ENCODE results near the gene ESYT2.

The ESYT2 gene

GRCh38 chr7:158734861-158735260 lies 94.4 kb downstream of the ESYT2 start:
- Histone ChIP-seq H3K27ac (no peak overlapping the region), H4K20me1 (peaks cover 2% of the 10 kb centered on the region; the same call in 1 of the 2 replicates), H3K4me1 (peaks cover 5% of the 10 kb centered on the region), H3K27me3 (no peaks in the 10 kb centered on the region), H3K9ac (no peak overlapping the region), H3K36me3 (peaks cover 93% of the 10 kb centered on the region), H3K4me2 (no peak overlapping the region), H3K4me3 (no peak overlapping the region), H3K9me3 (no peaks in the 10 kb centered on the region)
- no peak for TF ChIP-seq Cebpa-rat (IDR thresholded peaks at IDR 0.05)

- H3K9ac ChIP-seq = no peak overlapping the region
- no peaks in the 10 kb centered on the region for H3K9me3 ChIP-seq
- H4K20me1 ChIP-seq = no peaks in the 10 kb centered on the region
- H3K27me3 ChIP-seq = no peaks in the 10 kb centered on the region
- no peak overlapping the region for H3K27ac ChIP-seq
- H3K36me3 ChIP-seq = peaks cover 86% of the 10 kb centered on the region
- TF ChIP-seq Cebpa-rat (IDR thresholded peaks at IDR 0.05) = no peak
- no peaks in the 10 kb centered on the region for H3K4me1 ChIP-seq
- H3K4me3 ChIP-seq = no peak overlapping the region
- H3K4me2 ChIP-seq = no peak overlapping the region
Measured at GRCh38 chr7:158733775-158734494, 95.4 kb downstream of the ESYT2 start.

DNA sequence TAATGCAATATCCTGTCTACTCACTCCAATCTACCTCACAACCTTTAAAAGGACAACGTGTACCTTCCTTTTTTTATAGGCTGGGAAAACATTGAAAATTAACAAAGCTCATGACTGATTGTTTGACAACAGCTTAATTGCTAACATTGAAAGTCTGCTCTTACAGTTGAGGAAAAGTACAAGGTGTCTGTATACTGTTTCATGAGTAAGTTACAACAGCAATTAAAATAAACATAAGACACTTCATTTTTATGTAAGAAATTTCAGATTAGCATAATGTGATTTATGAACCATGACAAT lies 96.1 kb downstream of the ESYT2 start:
- H3K4me2 ChIP-seq = no peak overlapping the region
- no peak overlapping the region for H3K4me3 ChIP-seq
- H3K4me1 ChIP-seq = no peaks in the 10 kb centered on the region
- H4K20me1 ChIP-seq = no peaks in the 10 kb centered on the region
- no peak overlapping the region for H3K27ac ChIP-seq
- TF ChIP-seq Cebpa-rat (IDR thresholded peaks at IDR 0.05) = no peak
- no peaks in the 10 kb centered on the region for H3K9me3 ChIP-seq
- peaks cover 78% of the 10 kb centered on the region for H3K36me3 ChIP-seq
- no peak overlapping the region for H3K9ac ChIP-seq
- no peaks in the 10 kb centered on the region for H3K27me3 ChIP-seq

DNA sequence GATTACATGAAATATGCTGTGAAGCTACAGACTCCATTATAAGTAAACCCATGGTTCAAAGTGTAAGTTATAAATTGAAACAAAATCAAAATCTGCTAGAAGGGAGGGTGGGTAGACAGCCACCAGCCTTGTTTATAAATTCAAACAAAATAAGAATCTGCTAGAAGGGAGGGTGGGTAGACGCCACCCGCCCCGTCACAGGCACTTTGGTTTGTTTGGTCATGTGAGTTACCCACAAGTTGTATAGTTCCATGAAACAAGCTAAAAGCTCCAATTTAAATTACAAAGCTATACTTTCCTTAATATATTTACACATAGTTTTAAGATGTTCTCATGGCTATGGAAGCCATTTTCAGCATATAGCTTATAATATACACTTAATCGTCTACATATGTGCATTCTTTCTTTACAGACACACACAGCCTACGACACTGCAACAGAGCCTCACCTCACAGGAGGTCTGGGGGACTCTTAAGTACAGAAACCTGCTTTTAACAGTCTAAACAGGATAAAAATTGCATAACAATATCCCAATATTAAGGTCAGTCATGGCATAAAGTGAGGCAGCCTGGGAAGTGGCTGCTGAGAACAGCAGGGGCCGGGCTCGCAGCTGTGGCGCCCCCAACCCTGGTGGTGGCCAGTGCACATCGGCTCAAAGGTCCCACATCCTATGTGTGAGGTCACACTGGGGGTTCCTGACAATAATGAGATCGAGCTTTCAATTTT lies 96.7 kb downstream of the ESYT2 start:
- no peak overlapping the region for H3K9ac ChIP-seq
- no peak overlapping the region for H3K4me3 ChIP-seq
- H3K4me2 ChIP-seq = no peak overlapping the region
- peaks cover 73% of the 10 kb centered on the region for H3K36me3 ChIP-seq
- no peaks in the 10 kb centered on the region for H3K27me3 ChIP-seq
- H3K27ac ChIP-seq = no peak overlapping the region
- TF ChIP-seq Cebpa-rat (IDR thresholded peaks at IDR 0.05) = no peak
- H3K9me3 ChIP-seq = no peaks in the 10 kb centered on the region
- H3K4me1 ChIP-seq = no peaks in the 10 kb centered on the region
- H4K20me1 ChIP-seq = no peaks in the 10 kb centered on the region

DNA sequence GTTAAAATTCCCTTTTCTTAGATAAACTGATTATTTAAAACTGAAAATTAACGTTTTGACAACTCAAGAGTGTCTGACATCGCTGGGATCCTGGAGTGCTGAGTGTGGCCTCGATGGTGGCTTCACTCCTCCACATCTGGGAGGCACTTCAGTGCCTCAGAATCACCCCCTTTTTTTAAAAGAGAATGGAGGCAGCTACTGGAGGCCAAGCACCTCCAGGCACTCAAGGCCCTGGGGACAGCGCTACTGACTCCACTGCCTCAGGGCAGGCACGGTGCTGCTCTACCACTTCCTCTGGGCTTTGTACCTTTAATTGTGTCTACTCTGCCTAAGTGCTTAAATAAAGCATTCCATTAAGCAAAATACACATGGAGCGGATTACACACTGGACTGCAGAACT lies 97.5 kb downstream of the ESYT2 start:
- TF ChIP-seq Cebpa-rat (IDR thresholded peaks at IDR 0.05) = no peak
- peaks cover 64% of the 10 kb centered on the region for H3K36me3 ChIP-seq
- H4K20me1 ChIP-seq = no peaks in the 10 kb centered on the region
- no peaks in the 10 kb centered on the region for H3K9me3 ChIP-seq
- H3K4me1 ChIP-seq = no peaks in the 10 kb centered on the region
- no peak overlapping the region for H3K27ac ChIP-seq
- H3K4me3 ChIP-seq = no peak overlapping the region
- H3K9ac ChIP-seq = no peak overlapping the region
- H3K27me3 ChIP-seq = no peaks in the 10 kb centered on the region
- H3K4me2 ChIP-seq = no peak overlapping the region

- no peaks in the 10 kb centered on the region for H3K9me3 ChIP-seq
- H3K4me3 ChIP-seq = no peak overlapping the region
- H3K4me2 ChIP-seq = no peak overlapping the region
- H4K20me1 ChIP-seq = no peaks in the 10 kb centered on the region
- H3K9ac ChIP-seq = no peak overlapping the region
- no peaks in the 10 kb centered on the region for H3K27me3 ChIP-seq
- H3K27ac ChIP-seq = no peak overlapping the region
- peaks cover 54% of the 10 kb centered on the region for H3K36me3 ChIP-seq
- no peak for TF ChIP-seq Cebpa-rat (IDR thresholded peaks at IDR 0.05)
- no peaks in the 10 kb centered on the region for H3K4me1 ChIP-seq
Measured at GRCh38 chr7:158730383-158731346, 98.6 kb downstream of the ESYT2 start.

- TF ChIP-seq Cebpa-rat (IDR thresholded peaks at IDR 0.05) = no peak
- Histone ChIP-seq H3K4me2 (no peak overlapping the region), H3K27me3 (no peaks in the 10 kb centered on the region), H3K9me3 (no peaks in the 10 kb centered on the region), H4K20me1 (no peaks in the 10 kb centered on the region), H3K27ac (no peak overlapping the region), H3K4me3 (no peak overlapping the region), H3K9ac (no peak overlapping the region), H3K4me1 (no peaks in the 10 kb centered on the region), H3K36me3 (peaks cover 46% of the 10 kb centered on the region)
Measured at GRCh38 chr7:158729646-158730382, 99.5 kb downstream of the ESYT2 start.

DNA sequence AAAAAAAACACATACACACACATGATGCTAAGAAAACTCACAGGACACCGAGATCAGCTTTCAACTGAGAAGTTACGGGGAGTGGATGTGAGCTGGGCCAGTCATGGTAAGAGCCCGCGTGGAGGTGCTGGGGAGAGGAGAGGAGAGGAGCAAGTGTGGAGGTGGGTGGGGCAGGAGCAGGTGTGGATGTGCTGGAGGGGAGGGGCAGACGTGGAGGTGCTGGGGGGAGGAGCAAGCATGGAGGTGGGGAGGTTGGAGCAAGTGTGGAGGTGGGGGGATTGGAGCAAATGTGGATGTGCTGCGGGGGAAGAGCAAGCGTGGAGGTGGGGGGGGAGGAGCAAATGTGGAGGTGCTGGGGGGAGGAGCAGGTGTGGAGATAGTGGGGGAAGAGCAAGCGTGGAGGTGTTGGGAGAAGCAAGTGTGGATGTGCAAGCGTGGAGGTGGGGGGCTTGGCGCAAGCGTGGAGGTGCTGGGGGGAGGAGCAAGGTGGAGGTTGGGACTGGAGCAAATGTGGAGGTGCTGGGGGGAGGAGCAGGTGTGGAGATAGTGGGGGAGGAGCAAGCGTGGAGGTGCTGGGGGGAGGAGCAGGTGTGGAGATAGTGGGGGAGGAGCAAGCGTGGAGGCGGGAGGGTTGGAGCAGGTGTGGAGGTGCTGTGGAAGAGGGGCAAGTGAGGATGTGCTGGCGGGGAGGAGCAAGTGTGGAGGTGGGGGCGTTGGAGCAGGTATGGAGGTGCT lies 100.2 kb downstream of the ESYT2 start:
- no peaks in the 10 kb centered on the region for H3K27me3 ChIP-seq
- H3K9ac ChIP-seq = no peak overlapping the region
- H3K4me2 ChIP-seq = no peak overlapping the region
- no peak overlapping the region for H3K27ac ChIP-seq
- H3K9me3 ChIP-seq = no peaks in the 10 kb centered on the region
- no peak for TF ChIP-seq Cebpa-rat (IDR thresholded peaks at IDR 0.05)
- H4K20me1 ChIP-seq = no peaks in the 10 kb centered on the region
- H3K36me3 ChIP-seq = peaks cover 38% of the 10 kb centered on the region
- no peak overlapping the region for H3K4me3 ChIP-seq
- no peaks in the 10 kb centered on the region for H3K4me1 ChIP-seq

- Histone ChIP-seq H4K20me1 (no peaks in the 10 kb centered on the region), H3K4me1 (no peaks in the 10 kb centered on the region), H3K9me3 (no peaks in the 10 kb centered on the region), H3K9ac (no peak overlapping the region), H3K27ac (no peak overlapping the region), H3K36me3 (peaks cover 28% of the 10 kb centered on the region), H3K4me3 (no peak overlapping the region), H3K27me3 (no peaks in the 10 kb centered on the region), H3K4me2 (no peak overlapping the region)
- no peak for TF ChIP-seq Cebpa-rat (IDR thresholded peaks at IDR 0.05)
Measured at GRCh38 chr7:158727690-158728089, 101.6 kb downstream of the ESYT2 start.

Data from BLaER1 (cell line).